HG03342 (cell line): ENCODE results near the gene FBLIM1.
"Not testable (repeated sequence)": the region's sequence is repeated elsewhere in the genome, so short reads cannot be mapped to it uniquely, and the experiment has no call there.

Experiments used
- ATAC-seq: cut with Tn5 transposase; IDR thresholded peaks from one replicate; pipeline ENCODE4 v1.9.1; 2021; ENCODE audit warnings: mild to moderate bottlenecking, moderate library complexity; ENCODE audit not compliant: unreplicated experiment

The FBLIM1 gene

DNA sequence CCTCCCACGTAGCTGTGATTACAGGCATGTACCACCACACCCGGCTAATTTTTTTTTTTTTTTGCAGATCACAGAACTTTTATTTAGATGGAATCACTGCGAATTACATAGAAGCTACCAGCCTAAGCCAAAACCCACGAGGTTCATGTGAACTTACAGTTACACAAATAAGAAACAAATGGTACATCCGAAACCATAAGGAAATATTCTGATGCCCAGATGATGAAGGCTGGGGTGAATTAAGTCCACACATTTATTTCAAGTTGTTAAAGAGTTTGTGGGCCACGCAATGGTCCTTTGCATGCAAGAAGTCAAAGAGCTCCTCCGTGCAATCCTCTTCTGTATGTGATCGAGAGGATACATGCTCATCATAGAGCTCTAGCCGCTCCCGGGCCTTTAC lies 48.5 kb downstream of the FBLIM1 start:
- ATAC-seq, result no peak

DNA sequence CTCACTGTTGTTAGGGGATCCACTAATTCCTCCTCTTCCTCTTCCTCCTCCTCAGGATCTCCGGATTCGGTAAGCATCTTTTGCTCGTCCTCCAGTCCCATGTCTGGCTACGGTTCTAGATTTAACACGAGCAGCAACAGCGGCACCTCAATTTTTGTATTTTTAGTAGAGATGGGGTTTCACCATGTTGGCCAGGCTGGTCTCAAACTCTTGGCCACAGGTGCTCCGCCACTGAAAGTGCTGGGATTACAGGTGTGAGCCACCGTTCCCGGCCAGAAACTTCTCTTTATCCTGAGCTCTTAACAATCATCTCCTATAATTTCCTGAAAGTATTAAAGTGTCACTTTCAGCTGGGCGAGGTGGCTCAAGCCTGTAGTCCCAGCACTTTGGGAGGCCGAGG lies 49.0 kb downstream of the FBLIM1 start, which contains the start of gene UQCRHL:
Gene UQCRHL, minus strand, starts transcription at position 101 of the 400 bp plus-strand sequence. Its CDS starts 0 bp downstream, at position 101.
- not testable (repeated sequence) for ATAC-seq

DNA sequence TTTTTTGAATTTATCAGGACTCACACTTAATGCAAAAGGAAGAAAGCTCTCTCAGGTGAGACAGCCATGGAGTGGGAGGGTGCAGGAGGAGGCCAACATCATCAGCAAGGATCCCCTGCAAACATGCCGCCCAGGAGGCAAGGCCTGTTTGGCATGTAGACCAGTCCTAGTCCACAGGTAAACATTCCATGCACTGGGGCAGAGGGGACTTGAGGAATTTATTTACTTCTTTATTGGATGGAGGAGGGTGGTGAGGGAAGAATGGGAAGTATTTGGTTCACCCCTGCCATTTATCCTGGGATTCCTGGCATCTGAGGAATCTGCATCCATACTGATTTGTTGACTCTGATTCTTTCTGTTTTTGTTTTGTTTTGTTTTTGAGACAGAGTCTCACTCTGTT lies 50.4 kb downstream of the FBLIM1 start:
- no peak for ATAC-seq

DNA sequence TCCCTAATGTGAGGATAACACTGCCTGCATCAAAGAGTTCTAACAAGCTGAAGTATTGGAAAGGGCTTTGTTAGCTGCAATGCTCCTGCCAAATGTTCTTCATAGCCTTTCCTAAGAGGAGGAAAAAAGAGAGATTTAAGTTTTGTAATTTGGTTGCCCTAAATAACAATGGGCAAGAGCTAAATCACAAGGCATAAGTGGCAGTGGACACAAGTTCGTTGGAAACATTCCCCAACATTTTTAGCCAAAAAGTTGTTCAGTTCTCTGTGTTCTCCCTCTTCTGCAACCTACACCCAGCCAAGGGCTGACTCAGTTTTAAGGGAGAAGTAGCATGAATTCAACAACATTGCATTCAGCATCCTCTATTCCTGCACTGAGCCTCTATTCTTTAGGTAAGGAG lies 51.5 kb downstream of the FBLIM1 start:
- ATAC-seq, result no peak

DNA sequence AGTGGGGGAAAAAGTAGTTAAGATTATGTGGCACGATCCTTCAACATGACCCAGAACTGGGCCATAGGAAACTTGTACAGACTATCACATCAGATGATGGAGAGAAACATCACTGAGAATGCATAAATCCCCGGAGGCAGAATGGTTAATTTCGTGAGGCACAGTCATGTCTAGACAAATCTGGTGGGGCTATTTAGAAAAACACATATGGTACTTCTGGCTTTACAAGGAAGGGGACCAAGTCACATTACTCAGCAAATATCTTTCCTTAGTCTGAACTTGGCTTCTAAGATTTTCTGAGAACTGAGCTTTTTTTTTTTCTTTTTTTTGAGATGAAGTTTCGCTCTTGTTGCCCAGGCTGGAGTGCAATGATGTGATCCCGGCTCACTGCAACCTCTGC lies 58.1 kb downstream of the FBLIM1 start:
- ATAC-seq, result no peak

DNA sequence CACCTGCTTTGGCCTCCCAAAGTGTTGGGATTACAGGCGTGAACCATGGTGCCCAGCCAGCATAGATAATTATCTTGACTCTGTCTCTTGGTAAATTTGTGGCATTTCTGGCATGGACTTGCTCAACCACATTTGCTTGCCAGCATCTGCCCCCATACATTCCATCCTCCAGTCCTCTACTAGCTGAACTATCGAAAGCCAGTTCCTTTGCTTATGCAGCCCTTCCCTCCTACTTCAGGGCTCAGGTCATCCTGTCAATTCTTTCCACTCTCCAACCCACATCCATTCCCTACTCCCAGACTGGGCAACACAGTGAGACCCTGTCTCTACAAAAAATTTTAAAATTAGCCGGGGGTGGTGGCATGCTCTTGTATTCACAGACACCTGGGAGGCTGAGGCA lies 61.9 kb downstream of the FBLIM1 start:
- no peak for ATAC-seq

DNA sequence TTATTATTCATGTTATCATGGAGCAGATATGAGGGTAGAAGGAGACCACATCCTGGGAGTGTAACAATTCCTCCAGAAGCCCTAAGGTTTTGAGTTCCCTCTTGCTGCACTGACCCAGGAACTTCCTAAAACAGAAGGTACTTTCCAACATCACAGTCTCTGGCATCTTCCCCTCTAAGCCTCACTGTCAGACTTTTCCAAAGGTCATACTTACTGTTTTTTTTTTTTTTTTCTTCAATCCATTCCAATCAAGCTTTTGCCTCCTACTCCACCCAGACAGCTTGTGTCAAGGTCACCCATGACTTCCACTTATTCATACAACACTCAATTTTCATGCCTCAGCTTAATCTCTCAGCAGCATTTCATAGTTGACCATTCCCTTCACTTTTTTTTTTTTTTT lies 67.2 kb downstream of the FBLIM1 start:
- no peak for ATAC-seq

DNA sequence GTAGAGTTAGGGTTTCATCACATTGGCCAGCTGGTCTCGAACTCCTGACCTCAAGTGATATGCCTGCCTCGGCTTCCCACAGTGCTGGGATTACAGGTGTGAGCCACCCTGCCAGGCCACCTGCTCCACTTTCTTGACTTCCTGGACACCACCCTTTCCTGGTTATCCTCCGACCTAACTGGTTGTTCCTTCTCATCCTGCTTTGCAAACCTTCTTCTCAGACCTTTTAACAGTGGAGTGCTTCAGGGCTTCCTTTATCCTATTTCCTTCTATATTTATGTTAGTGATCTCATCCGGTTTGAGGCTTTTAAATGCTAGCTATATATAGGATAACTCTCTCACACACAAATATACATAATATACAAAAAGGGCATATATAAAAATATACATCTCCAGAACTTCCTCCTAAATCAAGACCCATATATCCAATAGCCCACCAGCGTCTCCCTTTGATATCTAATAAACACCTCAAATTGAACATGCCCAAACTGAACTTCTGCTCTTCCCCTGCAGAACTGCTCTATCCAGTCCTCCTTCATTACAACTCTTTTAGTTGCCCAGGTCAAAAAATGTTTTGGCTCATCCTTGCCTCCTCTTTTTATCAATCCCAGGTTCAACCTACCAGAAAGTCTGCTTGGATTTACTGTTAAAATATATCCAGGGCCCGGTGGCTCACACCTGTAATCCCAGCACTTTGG lies 68.4 kb downstream of the FBLIM1 start:
- no peak for ATAC-seq

DNA sequence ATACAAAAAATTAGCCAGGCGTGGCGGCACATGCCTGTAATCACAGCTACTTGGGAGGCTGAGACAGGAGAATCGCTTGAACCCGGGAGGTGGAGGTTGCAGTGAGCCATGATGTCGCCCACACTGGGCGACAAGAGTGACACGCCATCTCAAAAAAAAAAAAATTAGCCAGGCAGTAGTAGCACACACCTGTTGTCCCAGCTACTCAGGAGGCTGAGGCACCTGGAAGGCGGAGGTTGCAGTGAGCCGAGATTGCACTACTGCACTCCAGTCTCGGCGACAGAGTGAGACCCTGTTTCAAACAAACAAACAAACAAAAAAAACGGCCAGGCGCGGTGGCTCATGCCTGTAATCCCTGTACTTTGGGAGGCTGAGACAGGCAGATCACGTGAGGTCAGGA lies 69.0 kb downstream of the FBLIM1 start:
- not testable (repeated sequence) for ATAC-seq

DNA sequence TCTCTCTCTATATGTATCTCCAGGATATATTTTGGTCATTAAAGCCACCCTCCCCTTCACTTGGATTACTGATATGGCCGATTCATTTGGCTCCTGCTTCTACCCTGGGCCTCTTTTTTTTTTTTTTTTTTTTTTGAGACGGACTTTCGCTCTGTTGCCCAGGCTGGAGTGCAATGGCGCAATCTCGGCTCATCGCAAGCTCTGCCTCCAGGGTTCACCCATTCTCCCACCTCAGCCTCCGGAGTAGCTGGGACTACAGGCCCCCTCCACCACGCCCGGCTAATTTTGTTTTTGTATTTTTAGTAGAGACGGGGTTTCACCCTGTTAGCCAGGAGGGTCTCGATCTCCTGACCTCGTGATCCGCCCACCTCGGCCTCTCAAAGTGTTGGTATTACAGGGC lies 70.3 kb downstream of the FBLIM1 start:
- not testable (repeated sequence) for ATAC-seq

DNA sequence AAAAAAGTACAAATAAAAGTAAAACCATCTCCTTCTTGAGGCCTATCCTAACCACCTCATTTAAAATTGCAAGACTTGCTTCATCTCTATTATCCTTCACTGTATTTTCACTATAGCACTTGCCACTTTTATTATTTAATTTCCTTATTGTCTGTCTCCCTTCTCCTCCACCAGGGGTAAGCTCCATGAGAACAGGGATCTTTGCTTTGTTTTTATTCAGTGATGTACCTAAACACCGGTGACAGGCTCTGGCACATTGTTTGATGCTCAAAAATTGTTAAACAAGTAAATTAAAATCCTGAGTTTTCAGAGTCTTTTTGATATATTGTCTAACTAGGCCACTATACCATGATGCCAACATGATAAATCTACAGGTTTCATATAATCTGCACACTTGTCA lies 71.7 kb downstream of the FBLIM1 start:
- no peak for ATAC-seq

DNA sequence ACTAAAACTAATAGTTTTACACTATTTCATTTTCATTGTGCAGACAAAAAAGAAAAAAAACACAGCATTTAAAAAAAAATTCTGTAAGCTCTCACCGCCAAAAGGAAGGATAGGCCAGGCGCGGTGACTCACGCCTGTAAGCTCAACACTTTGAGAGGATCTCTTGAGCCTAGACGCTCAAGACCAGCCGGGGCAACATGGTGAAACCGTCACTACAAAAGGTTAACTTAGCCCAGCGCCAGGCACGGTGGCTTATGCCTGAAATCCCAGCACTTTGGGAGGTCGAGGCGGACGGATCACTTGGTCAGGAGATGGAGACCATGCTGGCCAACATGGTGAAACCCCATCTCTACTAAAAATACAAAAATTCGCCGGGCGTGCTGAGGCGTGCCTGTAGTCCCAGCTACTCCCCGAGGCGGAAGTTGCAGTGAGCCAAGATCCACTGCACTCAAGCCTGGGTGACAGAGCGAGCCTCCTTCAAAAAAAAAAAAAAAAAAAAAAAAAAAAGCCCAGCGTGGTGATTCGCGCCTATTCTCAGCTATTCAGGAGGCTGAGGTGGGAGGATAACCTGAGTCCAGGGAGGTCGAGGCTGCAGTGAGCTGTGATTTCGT lies 74.6 kb downstream of the FBLIM1 start:
- no peak for ATAC-seq

DNA sequence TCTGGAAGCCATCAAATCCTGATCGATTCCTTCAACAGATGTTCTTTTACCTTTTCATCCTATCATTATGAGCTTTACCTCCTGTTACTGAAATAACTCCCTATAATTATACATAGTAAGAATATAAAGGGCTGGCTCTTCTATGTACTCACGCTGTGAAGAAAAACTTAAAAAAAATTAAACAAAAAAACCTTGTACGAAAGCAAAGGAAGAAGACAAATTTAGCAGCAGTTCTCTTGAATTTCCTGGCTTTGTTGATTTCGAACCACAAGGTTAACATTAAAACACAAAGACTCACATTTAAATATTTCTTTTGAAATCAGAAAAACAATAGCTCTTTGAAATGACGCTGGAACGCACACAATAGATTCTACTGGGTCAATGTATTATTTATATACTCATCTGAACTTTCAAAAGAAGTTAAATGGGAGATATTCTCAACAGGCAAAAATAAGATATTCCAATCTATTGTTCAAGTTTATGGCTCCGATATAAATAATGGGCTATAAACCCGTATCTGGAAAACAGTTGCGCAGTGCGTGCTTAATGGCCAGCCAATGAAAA lies 75.3 kb downstream of the FBLIM1 start:
- ATAC-seq, result no peak

DNA sequence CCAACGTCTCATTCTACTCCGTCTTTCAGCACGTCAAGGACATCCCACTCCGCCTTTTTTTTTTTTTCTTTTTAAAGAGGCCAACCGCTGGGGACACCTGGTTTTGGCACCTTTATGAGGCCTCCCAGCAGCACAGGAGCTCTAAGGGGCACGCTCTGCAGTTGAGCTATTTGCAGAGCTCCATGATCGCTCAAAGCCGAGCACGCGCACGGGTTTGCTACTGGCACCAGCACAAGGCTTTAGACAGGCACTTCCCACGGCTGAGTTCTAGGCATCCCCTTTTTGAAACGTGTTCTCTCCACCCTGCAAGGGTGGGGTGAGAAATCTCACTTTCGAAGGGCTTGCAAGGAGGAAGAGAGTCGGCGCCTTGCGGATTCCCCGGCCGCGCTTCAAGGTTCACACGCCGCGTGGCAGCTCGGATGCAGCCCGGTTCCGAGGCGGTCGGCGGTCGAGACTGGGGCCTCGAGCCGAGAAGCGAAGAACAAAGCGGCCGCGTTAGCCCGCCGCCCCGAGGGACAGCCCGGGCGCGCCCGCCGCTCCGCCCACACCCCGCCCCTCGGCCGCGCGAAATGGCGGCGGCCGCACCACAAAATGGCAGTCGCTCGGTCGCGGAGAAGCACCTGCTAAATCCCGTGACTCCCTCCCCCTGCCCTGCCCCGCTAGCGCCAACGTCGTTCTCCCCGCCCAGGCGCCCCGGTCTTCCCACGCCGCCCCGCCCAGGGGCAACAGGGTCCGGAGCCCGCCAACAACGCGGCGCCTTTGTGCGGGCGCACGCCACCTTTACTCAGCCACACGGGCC lies 76.0 kb downstream of the FBLIM1 start:
- peak; percentile 38 for ATAC-seq

DNA sequence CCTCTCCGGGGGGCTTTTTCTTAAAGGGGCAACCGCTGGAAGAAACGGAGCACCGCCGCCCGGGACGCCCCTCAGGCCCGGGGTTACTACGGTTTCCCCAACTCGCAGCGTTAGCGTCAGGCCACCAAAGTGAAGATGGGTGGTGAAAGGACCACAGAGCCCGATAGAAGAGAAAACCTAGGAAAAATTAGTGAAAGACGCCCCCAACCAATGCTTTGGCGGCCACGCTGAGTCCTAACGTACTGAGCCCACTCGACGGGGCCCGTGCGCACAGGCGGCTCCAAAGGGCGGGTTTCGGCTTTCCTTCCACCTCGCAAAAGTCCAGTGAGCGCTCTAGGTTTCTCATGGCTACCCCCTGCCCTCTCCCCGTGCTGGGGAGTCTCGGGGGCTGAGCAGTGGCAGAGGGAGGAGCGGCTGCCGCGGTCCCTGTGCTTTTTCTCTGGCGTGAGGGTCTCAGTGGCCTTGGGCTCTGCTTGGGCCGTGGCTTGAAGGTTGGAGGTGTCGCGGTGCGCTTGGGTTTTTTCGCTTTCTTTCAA lies 76.7 kb downstream of the FBLIM1 start:
- ATAC-seq, result peak; percentile 3

DNA sequence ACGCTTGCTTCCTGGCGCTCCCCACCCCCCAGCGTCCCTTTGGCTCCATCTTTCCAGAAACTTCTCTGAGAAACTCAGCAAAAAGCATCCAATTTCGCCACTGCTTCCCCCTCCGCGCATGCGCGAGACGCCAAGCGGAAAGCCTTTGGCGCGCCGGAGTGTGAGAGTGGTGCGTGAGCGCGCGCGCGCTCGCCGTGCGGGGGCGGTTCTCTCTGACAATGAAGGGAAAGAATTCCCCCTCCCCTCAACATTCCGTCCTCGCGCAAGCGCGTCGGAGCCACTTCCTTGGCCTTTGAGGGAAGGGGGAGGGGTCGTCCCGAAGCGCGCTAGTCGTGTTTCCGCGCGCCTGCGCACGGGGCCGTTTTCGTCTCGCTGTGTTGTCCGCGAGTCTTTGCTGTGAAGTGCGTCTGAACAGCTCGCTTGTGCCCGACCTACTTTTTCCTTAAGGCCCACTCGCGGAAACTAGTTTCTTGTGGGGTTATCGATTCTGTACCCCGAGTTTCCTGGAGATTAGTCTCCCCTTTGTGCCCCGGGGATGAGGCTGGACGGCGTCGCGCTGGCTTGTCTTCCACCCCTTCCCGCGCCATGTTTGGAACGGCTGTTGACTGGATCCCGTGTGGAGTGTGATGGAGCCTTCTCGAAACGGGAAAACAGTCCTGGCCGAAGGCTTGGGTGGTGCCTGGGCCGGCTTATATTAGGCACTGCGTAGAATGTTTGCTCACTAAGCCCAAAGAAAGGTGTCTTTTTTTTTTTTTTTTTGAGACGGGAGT lies 77.3 kb downstream of the FBLIM1 start:
- ATAC-seq, result peak; percentile 37
